OCI-LY7 (cell line): ENCODE measurements around the gene OBI1. TPM values are rescaled to one million over a fixed set of nuclear protein-coding genes. Genes with fewer than 3 reads are reported as not detected.
A peak's percentile ranks its signal among the peaks of the same experiment; 100 is the strongest.

Experiments used
- BruUV-seq: library from RNA; stranded (reverse); fragments of 400-500 nt; replicated peaks from 2 replicates; lab custom pipeline; 2021; lab: Mats Ljungman, UMichigan
- CTCF ChIA-PET: fragments of 300-600 bp; sonication (Branson Sonifier 250); formaldehyde crosslinking; loops from one replicate; lab custom pipeline; 2022; ENCODE audit warnings: antibody characterized with exemption; ENCODE audit not compliant: unreplicated experiment; lab: Charles Lee
- POLR2A ChIA-PET: fragments of 300-600 bp; sonication (Branson Sonifier 250); formaldehyde crosslinking; loops from one replicate; lab custom pipeline; 2022; ENCODE audit warnings: antibody characterized with exemption; lab: Charles Lee
- DNase-seq: peaks from one replicate; pipeline ENCODE4 v3.0.0-alpha.2; 2015; ENCODE audit warnings: low spot score
- H2AFZ ChIP-seq: fragments of 200-600 bp; sonication (generic), shearing (Covaris generic); 2 replicates; pipeline ENCODE4 v1.6.1; 2014; ENCODE audit warnings: mild to moderate bottlenecking, antibody characterized with exemption, low read length, moderate library complexity
- H3K27ac ChIP-seq: fragments of 200-600 bp; sonication (generic); 2 replicates; pipeline ENCODE4 v1.5.1; 2014; ENCODE audit warnings: mixed run types, low read depth, mild to moderate bottlenecking, moderate library complexity, low read length, inconsistent platforms; ENCODE audit not compliant: poor library complexity, severe bottlenecking
- H3K36me3 ChIP-seq: fragments of 200-600 bp; sonication (generic); 2 replicates; pipeline ENCODE4 v1.6.1; 2014; ENCODE audit warnings: mild to moderate bottlenecking, antibody characterized with exemption, low read length, moderate library complexity, mixed read lengths; ENCODE audit not compliant: insufficient read depth
- H3K4me1 ChIP-seq: fragments of 200-600 bp; sonication (generic); 2 replicates; pipeline ENCODE4 v1.5.1; 2014; ENCODE audit warnings: mild to moderate bottlenecking, low read length; ENCODE audit not compliant: insufficient read depth, poor library complexity, severe bottlenecking
- H3K4me2 ChIP-seq: fragments of 200-600 bp; sonication (generic); 2 replicates; pipeline ENCODE4 v1.6.1; 2014; ENCODE audit warnings: mild to moderate bottlenecking, low read length
- H3K4me3 ChIP-seq: fragments of 200-600 bp; sonication (generic); 2 replicates; pipeline ENCODE4 v1.5.1; 2014; ENCODE audit warnings: mild to moderate bottlenecking, low read depth, low read length; ENCODE audit not compliant: poor library complexity, severe bottlenecking
- H3K79me2 ChIP-seq: fragments of 200-600 bp; sonication (generic); 2 replicates; pipeline ENCODE4 v1.6.1; 2016; ENCODE audit warnings: low read depth, mild to moderate bottlenecking, low read length, moderate library complexity, mixed read lengths; ENCODE audit not compliant: insufficient read depth
- H3K9me2 ChIP-seq: fragments of 200-600 bp; sonication (generic); 2 replicates; pipeline ENCODE4 v1.6.1; 2016; ENCODE audit warnings: mild to moderate bottlenecking, low read length, mixed read lengths; ENCODE audit not compliant: insufficient read depth
- H3K9me3 ChIP-seq: fragments of 200-600 bp; sonication (generic); 2 replicates; pipeline ENCODE4 v1.6.1; 2014; ENCODE audit warnings: mild to moderate bottlenecking, mixed run types, low read length, mixed read lengths
- H4K20me1 ChIP-seq: fragments of 200-600 bp; sonication (generic); 2 replicates; pipeline ENCODE4 v1.6.1; 2014; ENCODE audit warnings: mild to moderate bottlenecking, antibody characterized with exemption, low read length, moderate library complexity, mixed read lengths; ENCODE audit not compliant: insufficient read depth
- EZH2phosphoT487 ChIP-seq: fragments of 200-600 bp; sonication (generic); IDR thresholded peaks from 2 replicates; pipeline ENCODE4 v1.6.1; 2018; ENCODE audit warnings: low read depth, borderline replicate concordance, mild to moderate bottlenecking, mixed run types, antibody characterized with exemption, low read length, moderate library complexity, mixed read lengths
- intact Hi-C: fragments of 100-400 bp; cut with micrococcal nuclease; formaldehyde crosslinking; loops from one replicate; pipeline ENCODE4 v1.10.0; 2022; ENCODE audit not compliant: unreplicated experiment
- total RNA-seq, 2 experiments: library from RNA; depleted of rRNA in 1 of 2; stranded (reverse); fragments of >200 nt in 1 of 2; shearing (Covaris generic) in 1 of 2; gene quantifications; 2 replicates each; pipeline ENCODE4 v1.2.3, GENCODE V29; 2014 to 2022
- TF ChIP-seq, protein P1 (sequence below): fragments of 200-600 bp; sonication (generic); conservative IDR thresholded peaks from 2 replicates; pipeline ENCODE4 v1.5.1; 2014; ENCODE audit warnings: mild to moderate bottlenecking, antibody characterized with exemption, low read length, moderate library complexity, mixed read lengths

OBI1 gene
- total RNA-seq, 2 experiments from 2014 or later, result 17.9 to 18.3 TPM

DNA sequence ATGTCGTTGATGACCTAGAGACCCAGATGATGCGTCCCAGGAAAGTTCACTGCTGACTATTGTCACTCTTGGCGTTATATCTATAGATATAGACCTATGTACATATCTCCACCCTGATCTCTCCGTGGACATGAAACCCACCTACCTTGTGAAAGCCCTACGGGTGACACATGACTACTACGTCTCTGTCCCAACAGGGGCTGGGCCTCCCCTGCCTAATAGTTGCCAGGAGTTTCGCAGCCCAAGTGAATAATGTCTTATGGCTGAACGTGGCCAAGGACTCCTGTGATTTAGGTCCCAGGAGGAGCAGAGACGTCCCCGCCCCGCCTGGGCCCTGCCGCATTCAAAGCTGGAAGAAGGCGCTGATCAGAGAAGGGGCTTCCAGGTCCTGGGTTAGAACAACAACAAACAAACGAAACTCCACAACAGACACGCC, 50.7 kb downstream of the OBI1 start:
- no peak for TF ChIP-seq EZH2phosphoT487
- TF ChIP-seq, protein P1, sequence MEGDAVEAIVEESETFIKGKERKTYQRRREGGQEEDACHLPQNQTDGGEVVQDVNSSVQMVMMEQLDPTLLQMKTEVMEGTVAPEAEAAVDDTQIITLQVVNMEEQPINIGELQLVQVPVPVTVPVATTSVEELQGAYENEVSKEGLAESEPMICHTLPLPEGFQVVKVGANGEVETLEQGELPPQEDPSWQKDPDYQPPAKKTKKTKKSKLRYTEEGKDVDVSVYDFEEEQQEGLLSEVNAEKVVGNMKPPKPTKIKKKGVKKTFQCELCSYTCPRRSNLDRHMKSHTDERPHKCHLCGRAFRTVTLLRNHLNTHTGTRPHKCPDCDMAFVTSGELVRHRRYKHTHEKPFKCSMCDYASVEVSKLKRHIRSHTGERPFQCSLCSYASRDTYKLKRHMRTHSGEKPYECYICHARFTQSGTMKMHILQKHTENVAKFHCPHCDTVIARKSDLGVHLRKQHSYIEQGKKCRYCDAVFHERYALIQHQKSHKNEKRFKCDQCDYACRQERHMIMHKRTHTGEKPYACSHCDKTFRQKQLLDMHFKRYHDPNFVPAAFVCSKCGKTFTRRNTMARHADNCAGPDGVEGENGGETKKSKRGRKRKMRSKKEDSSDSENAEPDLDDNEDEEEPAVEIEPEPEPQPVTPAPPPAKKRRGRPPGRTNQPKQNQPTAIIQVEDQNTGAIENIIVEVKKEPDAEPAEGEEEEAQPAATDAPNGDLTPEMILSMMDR, result no peak
- H3K9me3 ChIP-seq, result no peaks in the 10 kb centered on the region
- ChIA-PET CTCF (no interaction called here), POLR2A (no interaction called here)
- no peaks in the 10 kb centered on the region for H3K79me2 ChIP-seq
- no peak overlapping the region for H2AFZ ChIP-seq
- no TSS peak for BruUV-seq
- H3K36me3 ChIP-seq, result 0 out of 2 replicates have a peak, but pooled peaks cover 3% of the 10 kb centered on the region
- intact Hi-C loops, result no loop called here
- H3K27ac ChIP-seq, result no peak overlapping the region
- H3K4me3 ChIP-seq, result no peak overlapping the region
- H4K20me1 ChIP-seq, result peaks cover 13% of the 10 kb centered on the region; the same call in 1 of the 2 replicates
- no peaks in the 10 kb centered on the region for H3K9me2 ChIP-seq
- H3K4me1 ChIP-seq, result peaks cover 30% of the 10 kb centered on the region
- DNase-seq, result no peak
- peak overlapping the region; percentile 46; the same call in 1 of the 2 replicates for H3K4me2 ChIP-seq

GRCh38 chr13:78607409-78608251, 51.3 kb downstream of the OBI1 start:
- H3K4me3 ChIP-seq, result no peak overlapping the region
- H3K36me3 ChIP-seq, result no peaks in the 10 kb centered on the region
- H3K4me1 ChIP-seq, result peaks cover 30% of the 10 kb centered on the region
- DNase-seq, result no peak
- TF ChIP-seq EZH2phosphoT487, result no peak
- TF ChIP-seq, protein P1, result no peak
- intact Hi-C loops, result no loop called here
- no TSS peak for BruUV-seq
- no peaks in the 10 kb centered on the region for H3K9me2 ChIP-seq
- no peak overlapping the region for H2AFZ ChIP-seq
- H4K20me1 ChIP-seq, result peaks cover 13% of the 10 kb centered on the region; the same call in 1 of the 2 replicates
- H3K9me3 ChIP-seq, result no peaks in the 10 kb centered on the region
- ChIA-PET POLR2A (no interaction called here), CTCF (no interaction called here)
- H3K4me2 ChIP-seq, result no peak overlapping the region
- no peak overlapping the region for H3K27ac ChIP-seq
- no peaks in the 10 kb centered on the region for H3K79me2 ChIP-seq
